ENCODE measurements around the gene DMD. TPM values are rescaled to one million over a fixed set of nuclear protein-coding genes. Genes with fewer than 3 reads are reported as not detected.

The DMD gene
- total RNA-seq, 1 donor from 2014 or later: 30.6 TPM

DNA sequence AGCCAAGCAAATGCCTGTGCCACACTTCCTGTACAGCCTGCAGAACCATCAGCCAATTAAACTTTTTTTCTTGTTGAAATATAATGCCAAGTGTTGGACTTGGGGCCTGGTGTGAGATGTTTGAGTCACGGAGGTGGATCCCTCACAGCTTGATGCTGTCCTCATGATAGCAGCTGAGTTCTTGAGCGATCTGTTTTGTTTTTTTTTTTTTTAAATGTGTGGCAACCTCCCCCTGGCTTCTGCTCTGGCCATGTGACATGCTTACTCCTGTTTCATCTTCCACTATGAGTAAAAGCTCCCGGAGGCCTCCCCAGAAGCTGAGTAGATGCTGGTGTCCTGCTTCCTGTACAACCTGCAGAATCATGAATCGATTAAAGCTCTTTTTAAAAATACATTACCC is 1166.2 kb downstream of the DMD start:
- peaks cover 8% of the 10 kb centered on the region for H3K36me3 Mint-ChIP-seq
- H3K27ac Mint-ChIP-seq: no peak overlapping the region
- H3K27me3 Mint-ChIP-seq (ENCODE audit: insufficient read depth, low read depth): no peaks in the 10 kb centered on the region

DNA sequence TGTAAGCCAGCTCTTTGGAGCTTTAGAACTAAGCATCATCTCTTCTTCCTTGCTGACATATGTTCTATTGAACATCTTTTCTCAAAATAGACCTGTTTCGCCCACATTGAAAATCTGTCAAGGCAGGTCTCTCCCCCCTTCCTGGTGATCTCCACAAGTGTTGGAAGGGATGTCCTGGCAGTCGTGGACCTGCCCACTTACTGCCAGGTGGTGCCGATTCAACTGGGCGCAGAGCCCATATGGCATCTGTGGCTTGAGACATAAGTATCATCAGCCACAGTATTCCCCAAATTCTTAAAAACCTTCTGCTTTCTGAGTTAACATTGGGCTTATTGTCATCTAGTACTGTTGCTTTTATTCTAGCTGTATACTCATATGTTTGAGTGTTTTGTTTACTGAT is 1170.2 kb downstream of the DMD start:
- H3K4me3 Mint-ChIP-seq: no peak overlapping the region
- no peak overlapping the region for H3K27ac Mint-ChIP-seq
- Histone ChIP-seq H3K4me3 (no peak overlapping the region), H3K36me3 (no peaks in the 10 kb centered on the region), H3K27ac (no peak overlapping the region), H3K27me3 (no peaks in the 10 kb centered on the region), H3K4me2 (no peak overlapping the region), H3F3A (ENCODE audit: low read depth) (no peaks in the 10 kb centered on the region), H3K9ac (no peak overlapping the region), H3K4me1 (no peaks in the 10 kb centered on the region), H2AFZ (replicated peaks) (no peak overlapping the region), H3K9me3 (ENCODE audit: low read depth) (no peaks in the 10 kb centered on the region), H4K20me1 (ENCODE audit: low read depth) (no peaks in the 10 kb centered on the region), H3K79me2 (ENCODE audit: low read depth) (no peaks in the 10 kb centered on the region)
- TF ChIP-seq EZH2 (IDR thresholded peaks at IDR 0.05) (no peak), EZH2phosphoT487 (IDR thresholded peaks at IDR 0.05) (no peak)
- TF ChIP-seq, protein P1, sequence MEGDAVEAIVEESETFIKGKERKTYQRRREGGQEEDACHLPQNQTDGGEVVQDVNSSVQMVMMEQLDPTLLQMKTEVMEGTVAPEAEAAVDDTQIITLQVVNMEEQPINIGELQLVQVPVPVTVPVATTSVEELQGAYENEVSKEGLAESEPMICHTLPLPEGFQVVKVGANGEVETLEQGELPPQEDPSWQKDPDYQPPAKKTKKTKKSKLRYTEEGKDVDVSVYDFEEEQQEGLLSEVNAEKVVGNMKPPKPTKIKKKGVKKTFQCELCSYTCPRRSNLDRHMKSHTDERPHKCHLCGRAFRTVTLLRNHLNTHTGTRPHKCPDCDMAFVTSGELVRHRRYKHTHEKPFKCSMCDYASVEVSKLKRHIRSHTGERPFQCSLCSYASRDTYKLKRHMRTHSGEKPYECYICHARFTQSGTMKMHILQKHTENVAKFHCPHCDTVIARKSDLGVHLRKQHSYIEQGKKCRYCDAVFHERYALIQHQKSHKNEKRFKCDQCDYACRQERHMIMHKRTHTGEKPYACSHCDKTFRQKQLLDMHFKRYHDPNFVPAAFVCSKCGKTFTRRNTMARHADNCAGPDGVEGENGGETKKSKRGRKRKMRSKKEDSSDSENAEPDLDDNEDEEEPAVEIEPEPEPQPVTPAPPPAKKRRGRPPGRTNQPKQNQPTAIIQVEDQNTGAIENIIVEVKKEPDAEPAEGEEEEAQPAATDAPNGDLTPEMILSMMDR (IDR thresholded peaks at IDR 0.05): no peak
- no peaks in the 10 kb centered on the region for H3K27me3 Mint-ChIP-seq (ENCODE audit: insufficient read depth, low read depth)
- no peaks in the 10 kb centered on the region for H3K4me1 Mint-ChIP-seq
- H3K36me3 Mint-ChIP-seq: peaks cover 8% of the 10 kb centered on the region
- no peak for DNase-seq (ENCODE audit: low spot score)
- peaks cover 6% of the 10 kb centered on the region for H3K9me3 Mint-ChIP-seq

More for the DNA sequence above, 1166.2 kb downstream of the DMD start:
- H3K79me2 ChIP-seq (ENCODE audit: low read depth): no peaks in the 10 kb centered on the region
- H3K4me1 Mint-ChIP-seq: no peaks in the 10 kb centered on the region
- no peaks in the 10 kb centered on the region for H3K4me1 ChIP-seq
- DNase-seq (ENCODE audit: low spot score): no peak
- no peak for TF ChIP-seq EZH2phosphoT487 (IDR thresholded peaks at IDR 0.05)
- TF ChIP-seq, protein P1 (IDR thresholded peaks at IDR 0.05): no peak
- no peak for TF ChIP-seq EZH2 (IDR thresholded peaks at IDR 0.05)
- no peak overlapping the region for H3K4me3 Mint-ChIP-seq
- no peaks in the 10 kb centered on the region for H4K20me1 ChIP-seq (ENCODE audit: low read depth)
- H3K36me3 ChIP-seq: no peaks in the 10 kb centered on the region
- no peak overlapping the region for H3K4me2 ChIP-seq
- no peak overlapping the region for H3K4me3 ChIP-seq
- H3K27ac ChIP-seq: no peak overlapping the region
- peaks cover 4% of the 10 kb centered on the region for H3K9me3 Mint-ChIP-seq
- no peaks in the 10 kb centered on the region for H3K27me3 ChIP-seq
- H2AFZ ChIP-seq (replicated peaks): no peak overlapping the region
- no peak overlapping the region for H3K9ac ChIP-seq
- peaks cover 4% of the 10 kb centered on the region for H3K9me3 ChIP-seq (ENCODE audit: low read depth)
- no peaks in the 10 kb centered on the region for H3F3A ChIP-seq (ENCODE audit: low read depth)

DNA sequence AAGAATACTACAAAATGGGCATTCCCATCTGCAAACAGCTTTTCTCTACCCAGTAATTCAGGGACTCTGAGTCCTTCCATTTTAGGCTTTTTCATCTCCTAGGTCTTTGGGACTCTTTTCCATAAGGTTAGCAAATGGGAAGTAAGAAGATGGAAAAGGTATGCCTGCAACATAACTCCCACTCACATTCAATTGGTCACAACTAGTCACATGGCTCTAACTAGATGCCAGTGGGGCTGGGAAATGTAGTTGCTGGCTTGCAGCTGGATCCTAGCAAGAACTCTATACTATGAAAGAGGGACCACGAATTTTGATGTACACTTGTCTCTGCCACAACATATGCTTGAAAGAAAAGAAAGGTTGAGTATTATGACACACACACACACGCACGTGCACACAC is 1184.6 kb downstream of the DMD start:
- Histone ChIP-seq H2AFZ (replicated peaks) (no peak overlapping the region), H3K9me3 (ENCODE audit: low read depth) (peaks cover 7% of the 10 kb centered on the region), H3K4me2 (no peak overlapping the region), H3K9ac (no peak overlapping the region), H3F3A (ENCODE audit: low read depth) (no peaks in the 10 kb centered on the region), H3K79me2 (ENCODE audit: low read depth) (no peaks in the 10 kb centered on the region), H3K4me3 (no peak overlapping the region), H3K4me1 (no peaks in the 10 kb centered on the region), H3K36me3 (no peaks in the 10 kb centered on the region), H3K27ac (no peak overlapping the region), H3K27me3 (no peaks in the 10 kb centered on the region), H4K20me1 (ENCODE audit: low read depth) (no peaks in the 10 kb centered on the region)
- H3K9me3 Mint-ChIP-seq: peaks cover 6% of the 10 kb centered on the region
- peaks cover 5% of the 10 kb centered on the region for H3K4me1 Mint-ChIP-seq
- H3K27me3 Mint-ChIP-seq (ENCODE audit: insufficient read depth, low read depth): no peaks in the 10 kb centered on the region
- DNase-seq (ENCODE audit: low spot score): no peak
- peaks cover 10% of the 10 kb centered on the region for H3K36me3 Mint-ChIP-seq
- TF ChIP-seq, protein P1 (IDR thresholded peaks at IDR 0.05): no peak
- TF ChIP-seq EZH2 (IDR thresholded peaks at IDR 0.05) (no peak), EZH2phosphoT487 (IDR thresholded peaks at IDR 0.05) (no peak)
- no peak overlapping the region for H3K27ac Mint-ChIP-seq
- no peak overlapping the region for H3K4me3 Mint-ChIP-seq

Measured in neural progenitor cell (in vitro differentiated cells).